Thyroid gland (tissue), 4 donors: ENCODE results near the gene NEXN.

Experiments
- CTCF ChIP-seq, 6 experiments: fragments of 200-600 bp in 3 of 6; fragments of 450-650 bp in 3 of 6; sonication (generic) in 3 of 6; IDR thresholded peaks; one replicate each; pipeline ENCODE4 v1.5.1; 2016 to 2019; ENCODE audit warnings: antibody characterized with exemption in 6 of 6, mild to moderate bottlenecking in 2 of 6, inconsistent platforms in 1 of 6, moderate library complexity in 1 of 6
- POLR2A ChIP-seq, 2 donors: fragments of 450-650 bp; IDR thresholded peaks; one replicate each; pipeline ENCODE4 v1.6.1; 2017; ENCODE audit warnings: antibody characterized with exemption in 2 of 2, mild to moderate bottlenecking in 2 of 2, moderate library complexity in 1 of 2

GRCh38 chr1:77989744-77990143, 101.3 kb downstream of the NEXN start:
- no peak for TF ChIP-seq CTCF (IDR thresholded peaks at IDR 0.05)
- TF ChIP-seq POLR2A (IDR thresholded peaks at IDR 0.05) = no peak
